NCI-H1105 (cell line): Measurements from ENCODE around the gene MYO9A.
"Not testable (repeated sequence)": the region's sequence is repeated elsewhere in the genome, so short reads cannot be mapped to it uniquely, and the experiment has no call there.

ENCODE experiments used
- DNase-seq: peaks from one replicate; lab custom pipeline; 2025; lab: John Stamatoyannopoulos, UW

Gene MYO9A

DNA sequence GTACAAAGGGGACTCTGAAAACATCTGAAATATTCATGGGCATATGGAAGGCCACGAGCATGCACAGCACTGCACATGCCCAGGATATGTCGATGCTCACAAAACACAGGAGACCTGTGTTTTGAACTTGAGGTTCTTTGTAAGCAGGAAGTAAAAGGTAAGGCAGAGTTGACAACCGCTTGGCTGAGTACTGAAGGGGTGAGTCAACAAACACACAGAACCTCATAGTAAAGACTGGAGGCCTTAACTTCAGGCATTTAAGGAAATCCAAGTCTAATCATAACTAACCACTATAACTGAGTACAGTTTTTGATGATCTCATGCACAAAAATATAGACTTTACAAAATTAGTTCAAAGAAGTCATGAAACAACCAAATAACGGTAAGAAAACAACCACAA is 80.6 kb downstream of the MYO9A start:
- no peak for DNase-seq

DNA sequence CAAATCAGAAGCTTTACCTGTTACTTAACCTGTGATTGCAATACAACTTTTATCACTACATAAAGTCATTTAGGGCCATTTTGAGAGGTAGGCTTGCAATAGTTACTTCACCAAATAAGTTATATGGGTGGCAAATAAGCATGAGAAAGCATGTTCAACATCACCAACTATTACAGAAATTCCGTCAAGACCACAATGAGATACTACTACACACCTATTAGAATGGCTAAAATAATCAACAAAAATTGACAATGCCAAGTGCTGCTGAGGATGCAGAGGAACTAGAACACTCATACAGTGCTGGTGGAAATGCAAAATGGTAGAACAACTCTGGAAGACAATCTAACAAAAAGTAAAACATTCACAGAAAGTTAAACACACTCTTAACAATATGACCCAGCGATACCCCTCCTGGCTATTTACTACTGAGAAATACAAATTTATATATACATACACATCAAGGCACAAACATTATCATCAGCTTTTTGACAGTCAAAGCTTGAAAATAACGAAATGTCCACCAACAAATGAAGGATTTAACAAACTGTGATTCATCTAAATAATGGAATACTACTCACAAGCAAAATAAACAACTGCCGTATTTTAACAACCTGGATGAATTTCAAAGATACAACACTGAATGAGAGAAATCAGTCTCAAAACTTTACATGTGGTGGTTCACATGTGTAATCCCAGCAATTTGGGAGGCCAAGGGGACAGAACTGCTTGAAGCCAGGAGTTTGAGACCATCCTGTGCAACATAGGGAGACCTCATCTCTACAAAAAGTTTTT is 82.9 kb downstream of the MYO9A start:
- DNase-seq: no peak

DNA sequence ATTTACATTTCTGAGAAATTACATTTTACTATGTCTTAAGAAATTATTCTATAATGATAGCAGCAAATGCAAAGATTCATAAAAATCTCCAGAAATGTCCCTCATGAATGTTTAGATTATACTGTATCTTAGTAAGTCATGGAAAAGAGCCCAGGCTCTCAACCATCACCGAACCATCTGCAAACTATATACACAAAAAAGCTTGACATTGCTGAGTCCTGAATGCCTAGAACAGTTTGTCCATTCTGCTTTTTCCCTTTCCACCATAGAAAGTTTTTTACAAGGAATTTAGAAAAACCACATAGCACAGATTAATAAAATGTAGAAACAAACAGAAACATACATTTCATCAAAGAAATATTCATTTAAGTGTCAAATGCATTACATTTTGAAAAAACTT is 83.6 kb downstream of the MYO9A start:
- DNase-seq: no peak

DNA sequence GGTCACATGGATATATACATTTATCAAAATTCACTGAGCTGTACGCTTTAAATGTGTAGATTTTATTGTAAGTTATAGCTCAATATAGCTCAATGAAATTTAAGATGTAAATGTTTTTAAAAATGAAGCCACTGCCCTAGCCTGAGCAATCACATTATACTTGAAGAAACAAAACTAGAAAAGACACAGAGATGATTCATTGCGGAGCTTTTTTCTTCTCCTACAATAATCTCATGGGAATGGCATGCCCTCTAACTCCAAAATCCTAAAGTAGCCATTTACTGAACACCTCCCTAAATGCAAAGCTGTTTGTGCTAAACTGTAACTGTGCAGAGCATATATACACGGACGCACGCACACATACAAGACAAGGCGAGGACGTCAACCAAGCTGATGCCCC is 84.2 kb downstream of the MYO9A start:
- no peak for DNase-seq

DNA sequence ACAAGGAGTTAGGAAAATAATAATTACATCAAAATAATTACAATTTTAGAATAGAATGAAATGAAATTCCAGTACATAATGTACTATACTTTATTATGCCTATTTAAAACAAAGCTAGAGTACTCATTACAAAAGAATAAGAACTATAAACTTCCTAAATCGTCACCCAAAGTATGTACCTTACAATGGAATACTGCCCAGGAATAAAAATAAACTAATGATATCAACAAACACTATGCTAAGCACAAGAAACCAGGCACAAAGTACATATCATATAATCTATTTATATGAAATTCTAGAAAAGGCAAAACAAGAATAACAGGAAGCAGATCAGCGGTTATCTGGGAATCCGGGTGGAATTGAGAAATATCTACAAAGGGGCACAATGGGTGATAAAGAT is 84.7 kb downstream of the MYO9A start:
- no peak for DNase-seq

DNA sequence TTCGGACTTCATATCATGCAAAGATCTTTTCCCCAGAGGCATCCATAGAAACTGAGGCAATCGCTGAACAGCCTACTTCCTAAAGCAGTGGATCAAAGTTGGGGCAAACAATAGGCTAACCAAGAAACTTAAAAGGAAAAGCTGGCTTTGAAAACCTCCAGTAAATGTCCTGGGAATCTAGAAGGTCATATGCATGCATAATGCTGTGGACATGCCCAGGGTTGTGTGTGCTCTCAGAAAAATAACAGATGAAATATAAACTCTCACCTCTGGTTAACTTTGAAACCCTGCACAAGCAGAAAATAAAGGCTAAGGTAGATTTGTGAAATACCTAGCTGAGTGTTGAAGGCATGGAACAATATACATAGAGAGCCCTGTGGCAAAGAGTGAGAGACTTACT is 96.3 kb downstream of the MYO9A start:
- DNase-seq: no peak

DNA sequence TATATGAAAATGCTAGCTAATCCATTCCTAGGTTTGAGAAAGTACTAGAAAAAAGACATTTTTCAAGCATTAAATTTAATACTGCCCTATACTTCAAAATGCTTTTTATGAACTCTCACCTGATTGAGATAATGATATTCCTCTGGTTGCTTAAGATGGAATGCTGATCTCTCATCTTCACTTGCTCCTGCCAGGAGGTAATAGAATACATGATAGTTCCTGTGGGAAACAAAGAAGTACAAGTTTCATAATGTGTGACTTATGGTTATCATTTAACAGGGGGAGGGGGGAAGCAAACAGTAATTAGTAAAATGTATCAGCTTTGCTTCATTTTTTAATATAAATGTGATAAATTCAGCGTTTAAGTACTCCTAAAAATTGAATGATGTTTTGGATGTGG is 97.2 kb downstream of the MYO9A start:
- no peak for DNase-seq

DNA sequence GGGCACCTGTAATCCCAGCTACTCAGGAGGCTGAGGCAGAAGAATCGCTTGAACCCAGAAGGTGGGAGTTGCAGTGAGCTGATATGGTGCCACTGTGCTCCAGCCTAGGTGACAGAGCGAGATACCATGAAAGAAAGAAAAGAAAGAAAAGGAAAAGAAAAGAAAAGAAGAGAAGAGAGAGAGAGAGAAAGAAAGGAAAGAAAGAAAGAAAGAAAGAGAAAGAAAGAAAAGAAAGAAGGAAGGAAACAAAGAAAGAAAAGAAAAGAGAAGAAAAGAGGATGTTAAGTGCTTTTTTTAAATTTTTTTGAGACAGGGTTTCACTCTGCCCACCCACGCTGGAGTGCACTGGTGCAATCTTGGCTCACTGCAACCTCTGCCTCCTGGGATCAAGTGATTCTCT is 103.4 kb downstream of the MYO9A start:
- not testable (repeated sequence) for DNase-seq

DNA sequence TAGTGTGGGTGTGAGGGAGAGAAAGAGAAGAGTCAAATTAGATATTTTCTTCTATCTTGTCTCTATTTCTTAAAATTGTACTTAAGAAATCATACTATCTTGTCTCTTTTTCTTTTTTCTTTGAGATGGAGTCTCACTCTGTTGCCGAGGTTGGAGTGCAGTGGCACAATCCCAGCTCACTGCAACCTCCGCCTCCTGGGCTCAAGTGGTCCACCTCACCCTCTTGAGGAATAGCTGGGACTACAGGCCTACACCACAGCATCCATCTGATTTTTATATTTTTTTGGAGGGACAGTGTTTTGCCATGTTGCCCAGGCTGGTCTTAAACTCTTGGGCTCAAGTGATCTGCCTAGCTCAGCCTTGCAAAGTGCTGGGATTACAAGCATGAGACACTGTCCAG is 104.2 kb downstream of the MYO9A start:
- DNase-seq: no peak

DNA sequence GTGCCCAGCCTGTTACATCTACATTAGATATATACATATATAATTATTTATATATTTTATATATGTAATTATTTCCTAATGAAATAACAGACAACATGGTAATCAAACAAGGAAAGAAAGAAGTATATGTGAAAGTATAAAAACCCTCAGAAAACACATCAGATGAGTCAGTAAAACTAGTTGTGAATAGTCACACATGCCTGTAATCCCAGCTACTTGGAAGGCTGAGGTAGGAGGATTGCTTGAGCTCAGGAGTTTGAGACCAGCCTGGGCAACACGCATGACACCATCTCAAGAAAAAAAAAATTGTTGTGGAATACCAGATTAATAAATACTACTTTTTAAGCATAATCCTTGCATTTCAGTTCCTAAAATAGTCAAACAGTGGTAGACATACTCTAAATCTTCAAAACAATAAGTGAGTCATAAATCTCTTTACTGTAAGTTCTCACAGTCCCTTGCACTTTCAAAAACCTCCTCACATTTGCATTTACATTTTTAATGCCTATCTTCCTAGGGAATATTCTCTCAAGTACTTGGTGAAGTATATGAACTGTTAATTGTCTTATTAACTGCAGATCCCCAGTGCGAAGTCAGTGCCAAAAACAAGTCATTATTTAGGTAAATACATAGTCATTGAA is 106.5 kb downstream of the MYO9A start:
- DNase-seq: no peak

DNA sequence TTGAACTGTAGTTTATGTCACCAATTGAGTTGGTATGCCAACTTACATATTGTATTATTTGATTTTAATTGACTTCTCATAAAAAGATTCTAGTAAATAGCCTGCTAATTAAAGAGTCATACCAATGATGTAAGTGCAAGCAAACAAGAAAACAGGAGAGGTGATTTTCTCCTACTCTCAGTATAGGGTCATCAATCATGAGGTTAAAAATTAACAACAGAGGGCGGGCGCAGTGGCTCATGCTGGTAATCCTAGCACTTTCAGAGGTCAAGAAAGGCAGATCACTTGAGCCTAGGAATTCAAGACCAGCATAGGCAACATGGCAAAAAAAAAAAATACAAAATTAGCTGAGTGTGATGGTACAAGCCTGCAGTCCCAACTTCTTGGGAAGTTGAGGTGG is 108.7 kb downstream of the MYO9A start:
- no peak for DNase-seq

DNA sequence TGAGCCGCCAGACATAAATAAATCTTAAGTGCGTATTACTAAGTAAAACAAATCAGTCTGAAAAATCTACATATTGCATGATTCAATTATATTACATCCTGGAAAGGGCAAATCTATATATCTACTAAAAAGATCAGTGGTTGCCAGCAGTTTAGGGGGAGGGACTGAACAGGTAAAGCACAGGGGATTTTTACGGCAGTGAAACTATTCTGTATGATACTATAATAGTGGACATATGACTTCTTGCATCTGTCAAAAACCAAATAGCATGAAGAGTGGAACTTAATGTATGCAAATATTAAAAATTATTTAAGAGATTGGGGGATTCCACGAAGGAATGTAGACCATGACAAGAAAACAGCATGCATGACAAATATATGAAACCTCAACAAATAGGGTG is 111.6 kb downstream of the MYO9A start:
- no peak for DNase-seq

DNA sequence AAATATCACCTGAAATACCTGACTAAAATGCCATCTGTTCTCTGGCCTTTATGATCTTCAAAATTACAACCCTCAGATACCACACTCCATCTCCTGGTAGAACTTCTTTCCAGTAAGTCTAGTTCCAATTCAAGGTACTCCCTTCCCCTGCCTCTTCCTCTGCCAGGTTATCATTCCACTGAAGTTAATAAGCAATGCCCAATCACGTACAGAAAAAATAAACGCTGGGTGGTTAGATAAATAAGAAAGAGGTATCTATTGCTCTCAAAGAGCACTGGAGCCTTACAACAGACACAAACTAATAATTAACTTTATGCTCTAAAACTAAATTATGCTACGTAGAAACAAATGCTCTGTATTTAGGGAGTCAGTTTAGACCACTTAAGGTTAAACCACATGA is 112.5 kb downstream of the MYO9A start:
- DNase-seq: no peak

DNA sequence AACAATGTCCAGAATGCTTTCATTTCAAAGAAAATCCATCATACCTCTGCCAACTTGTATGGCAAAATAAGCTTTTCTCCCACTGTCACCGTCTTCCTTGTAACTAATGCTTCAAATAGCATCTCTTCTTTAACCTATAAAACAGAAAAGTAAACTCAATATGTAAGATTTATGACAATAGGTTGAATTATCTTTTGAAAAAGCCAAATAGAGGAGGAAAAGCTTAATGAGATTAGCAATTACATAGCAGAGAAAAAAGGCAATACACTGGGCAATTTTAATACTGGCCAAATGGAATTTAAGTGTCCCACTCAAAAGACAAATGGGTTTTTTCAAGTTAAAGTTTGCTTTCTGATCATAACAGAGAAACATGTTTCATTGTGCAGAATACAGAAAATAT is 118.1 kb downstream of the MYO9A start:
- DNase-seq: no peak

DNA sequence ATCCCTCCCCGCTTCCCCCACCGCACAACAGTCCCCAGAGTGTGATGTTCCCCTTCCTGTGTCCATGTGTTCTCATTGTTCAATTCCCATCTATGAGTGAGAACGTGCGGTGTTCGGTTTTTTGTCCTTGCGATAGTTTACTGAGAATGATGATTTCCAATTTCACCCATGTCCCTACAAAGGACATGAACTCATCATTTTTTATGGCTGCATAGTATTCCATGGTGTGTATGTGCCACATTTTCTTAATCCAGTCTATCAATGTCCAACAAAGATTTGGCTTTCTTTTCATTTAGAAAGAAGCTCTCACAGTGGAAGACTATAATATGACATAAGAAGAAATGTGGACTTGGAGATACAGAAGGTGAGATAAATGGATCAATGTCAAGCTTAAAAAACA is 119.2 kb downstream of the MYO9A start:
- not testable (repeated sequence) for DNase-seq

DNA sequence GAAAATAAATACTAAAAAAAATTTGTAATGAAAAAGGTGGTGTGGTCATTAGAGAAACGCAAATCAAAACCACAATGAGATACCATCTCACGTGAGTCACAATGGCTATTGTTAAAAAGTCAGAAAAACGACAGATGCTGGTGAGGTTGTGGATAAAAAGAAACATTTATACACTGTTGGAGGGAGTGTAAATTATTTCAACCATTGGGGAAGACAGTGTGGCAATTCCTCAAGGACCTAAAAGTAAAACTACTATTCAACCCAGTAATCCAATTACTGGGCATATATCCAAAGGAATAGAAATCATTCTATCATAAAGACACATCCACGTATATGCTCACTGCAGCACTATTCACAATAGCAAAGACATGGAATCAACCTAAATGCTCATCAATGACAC is 120.3 kb downstream of the MYO9A start:
- DNase-seq: no peak

DNA sequence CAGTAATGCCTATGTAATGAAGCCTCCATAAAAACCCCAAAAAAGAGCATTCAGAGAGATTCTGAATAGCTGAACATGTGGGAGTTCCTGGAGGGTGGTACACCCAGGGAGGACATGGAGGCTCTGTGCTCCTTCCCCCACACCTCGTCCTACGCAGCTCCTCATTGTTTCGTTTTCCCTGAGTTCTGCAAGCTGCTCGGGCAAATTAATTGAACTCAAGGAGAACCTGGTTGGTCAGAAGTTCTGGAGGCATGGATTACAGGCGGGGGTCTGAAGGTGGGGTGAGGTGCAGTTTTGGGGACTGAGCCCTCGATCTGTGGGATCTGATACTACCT is 142.2 kb downstream of the MYO9A start:
- DNase-seq: no peak

DNA sequence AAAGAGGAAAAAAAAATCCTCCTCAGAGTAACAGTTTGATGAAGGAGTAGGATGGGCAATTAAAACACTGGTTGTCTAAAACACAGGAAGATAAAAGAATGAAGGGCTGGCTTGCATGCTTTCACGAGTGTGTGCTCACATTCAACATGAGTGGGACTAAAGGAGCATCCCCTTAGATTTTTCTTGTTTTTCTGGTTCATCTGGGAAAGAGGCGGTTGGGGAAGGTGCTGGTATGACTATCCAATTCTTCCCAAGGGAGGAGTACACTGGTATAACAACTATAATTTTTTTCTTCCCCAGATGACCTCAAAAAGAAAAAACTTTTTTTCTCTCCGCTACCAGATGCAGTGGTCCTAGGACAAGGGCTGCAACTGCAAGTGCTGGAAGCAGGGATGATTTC is 143.7 kb downstream of the MYO9A start:
- no peak for DNase-seq

DNA sequence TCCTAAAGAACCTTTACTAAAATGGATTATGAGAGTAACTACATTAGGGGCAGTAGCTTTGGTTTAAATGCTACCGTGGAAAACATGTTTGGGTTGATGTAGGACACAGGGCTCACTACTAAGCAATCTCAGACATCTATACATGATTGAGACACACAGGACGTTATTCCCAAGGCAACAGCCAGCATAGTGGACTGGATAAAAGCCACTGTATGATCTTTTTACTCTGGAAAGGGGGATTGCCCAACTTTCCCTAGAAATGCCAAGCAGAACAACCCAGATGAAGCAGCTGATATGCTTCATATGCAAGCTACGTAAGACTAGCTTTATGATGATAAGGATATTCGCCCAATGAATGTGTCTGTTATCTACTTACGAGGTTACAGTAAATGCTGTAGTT is 144.6 kb downstream of the MYO9A start:
- DNase-seq: no peak

DNA sequence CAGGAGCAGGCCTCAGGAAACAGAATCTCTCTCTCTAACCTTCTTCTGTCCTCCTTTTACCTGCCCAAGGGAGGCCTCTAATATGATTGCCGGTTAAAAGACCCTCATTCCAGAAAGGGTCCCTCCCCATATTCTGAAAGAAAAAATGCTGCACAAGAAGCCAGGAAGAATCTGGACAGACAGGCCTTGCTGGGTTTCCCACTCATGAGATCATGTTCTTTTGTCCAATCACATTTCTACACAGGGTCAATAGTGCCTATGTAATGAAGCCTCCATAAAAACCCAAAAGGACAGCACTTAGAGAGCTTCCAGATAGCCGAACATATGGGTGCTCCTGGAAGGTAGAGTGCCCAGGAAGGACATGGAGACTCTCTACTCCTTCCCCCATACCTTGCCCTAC is 146.0 kb downstream of the MYO9A start:
- no peak for DNase-seq

DNA sequence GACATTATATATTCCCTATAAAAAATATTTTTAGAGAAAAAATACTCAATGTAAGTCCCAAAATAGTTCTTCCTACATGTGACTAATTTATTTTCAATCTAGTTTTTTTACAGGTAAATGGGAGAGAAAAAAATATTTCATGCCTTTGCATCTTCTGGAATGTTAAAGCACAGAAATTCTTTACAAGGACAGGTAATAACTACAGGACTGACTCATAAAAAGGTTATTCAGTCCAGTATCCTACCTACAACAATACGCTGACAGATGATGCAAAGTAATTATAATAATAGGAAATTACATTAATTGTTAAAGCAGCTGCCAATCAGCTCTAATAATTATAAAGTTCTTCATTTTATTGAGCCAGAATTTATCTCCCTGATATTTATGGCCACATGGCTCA is 147.5 kb downstream of the MYO9A start:
- no peak for DNase-seq

DNA sequence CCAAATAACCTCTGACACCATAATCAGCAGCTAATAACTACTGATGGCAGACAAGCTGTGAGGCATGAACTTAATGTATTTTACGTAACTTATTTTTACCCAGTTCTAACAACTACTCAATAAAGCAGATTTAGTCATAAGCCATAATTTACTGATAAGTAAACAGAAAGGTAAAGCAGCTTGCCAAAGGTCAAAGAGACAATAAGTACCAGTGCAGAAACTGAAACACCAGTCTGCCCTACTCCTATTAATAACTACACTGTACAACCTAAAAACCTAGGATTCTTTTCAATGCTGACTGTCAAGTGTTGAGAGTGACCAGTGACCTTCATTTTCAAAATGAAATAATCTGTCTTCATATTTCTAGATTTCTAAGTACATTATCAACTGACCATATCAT is 155.4 kb downstream of the MYO9A start:
- no peak for DNase-seq

DNA sequence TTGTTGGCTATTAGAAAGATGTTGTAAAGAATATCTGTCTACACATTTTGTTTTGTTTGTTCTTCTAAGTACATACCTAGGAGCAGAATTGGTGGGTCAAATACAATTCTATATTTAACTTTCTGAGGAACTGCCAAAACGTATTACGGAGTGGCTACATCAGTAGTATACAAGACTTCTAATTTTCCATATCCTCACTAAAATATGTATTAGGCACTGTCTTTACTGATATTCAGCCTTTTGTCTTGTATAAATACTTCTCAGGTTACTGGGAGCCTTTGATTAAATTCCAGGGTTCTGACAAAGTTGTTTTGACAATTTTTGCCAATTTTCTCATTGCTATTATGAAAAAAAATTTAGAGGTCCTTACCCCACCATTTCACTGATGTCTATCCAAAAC is 160.9 kb downstream of the MYO9A start:
- DNase-seq: no peak

DNA sequence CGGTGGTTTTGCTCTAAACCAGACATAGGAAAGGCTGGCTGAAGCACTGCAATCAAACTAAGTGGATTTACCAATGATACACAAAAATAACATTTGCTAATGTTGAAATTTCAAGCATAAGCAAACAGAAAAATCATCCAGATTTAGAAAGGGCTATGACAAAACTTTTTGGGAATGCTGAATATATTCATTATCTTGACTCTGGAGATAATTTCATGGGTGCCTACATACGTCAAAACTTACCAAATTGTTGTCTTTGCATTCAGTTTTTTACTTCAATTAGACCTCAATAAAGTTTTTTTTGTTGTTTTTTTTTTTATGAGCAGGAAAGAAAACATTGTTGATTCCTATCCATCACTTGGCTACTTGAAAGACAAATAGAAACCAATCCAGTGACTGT is 166.8 kb downstream of the MYO9A start:
- DNase-seq: no peak
